H1 (cell line): ENCODE measurements around the gene MUC4.

Experiments
- CREB1 ChIP-seq: IDR thresholded peaks from 2 replicates; pipeline ENCODE4 v1.6.1; 2012; ENCODE audit warnings: inconsistent platforms
- CTCF ChIP-seq, 3 experiments: IDR thresholded peaks; 1 replicate in 2 of 3; 2 replicates in 1 of 3; pipeline versions ENCODE4 v1.5.1 to v1.6.1; 2011; ENCODE audit warnings: low read length in 3 of 3, mild to moderate bottlenecking in 3 of 3, inconsistent platforms in 2 of 3, low read depth in 1 of 3, moderate library complexity in 1 of 3; ENCODE audit not compliant: insufficient read depth in 1 of 3; ENCODE audit errors: control extremely low read depth in 1 of 3
- EP300 ChIP-seq, 2 experiments: IDR thresholded peaks; 1 replicate in 1 of 2; 2 replicates in 1 of 2; pipeline ENCODE4 v1.6.1; 2011 to 2012; ENCODE audit warnings: low read depth in 2 of 2, low read length in 2 of 2, mild to moderate bottlenecking in 2 of 2, borderline replicate concordance in 1 of 2, inconsistent platforms in 1 of 2, moderate library complexity in 1 of 2
- GABPA ChIP-seq: IDR thresholded peaks from 2 replicates; pipeline ENCODE4 v1.6.1; 2011; ENCODE audit warnings: mild to moderate bottlenecking, low read length, moderate library complexity, borderline replicate concordance; ENCODE audit not compliant: insufficient read depth
- JUN ChIP-seq: IDR thresholded peaks from 2 replicates; pipeline ENCODE4 v1.6.1; 2011; ENCODE audit warnings: low read depth, mild to moderate bottlenecking, improper control_type of control experiment, low read length
- MAX ChIP-seq: IDR thresholded peaks from 2 replicates; pipeline ENCODE4 v1.6.1; 2012; ENCODE audit warnings: inconsistent platforms
- NRF1 ChIP-seq: IDR thresholded peaks from 2 replicates; pipeline ENCODE4 v1.6.1; 2011; ENCODE audit warnings: mild to moderate bottlenecking, low read depth, low read length, improper control_type of control experiment
- POLR2A ChIP-seq, 2 experiments: IDR thresholded peaks; 1 replicate in 1 of 2; 2 replicates in 1 of 2; pipeline ENCODE4 v1.6.1; 2011; ENCODE audit warnings: low read depth in 2 of 2, low read length in 2 of 2, mild to moderate bottlenecking in 2 of 2; ENCODE audit errors: control extremely low read depth in 1 of 2
- POLR2AphosphoS5 ChIP-seq: IDR thresholded peaks from 2 replicates; pipeline ENCODE4 v1.6.1; 2011; ENCODE audit warnings: low read depth, low read length
- POU5F1 ChIP-seq: IDR thresholded peaks from 2 replicates; pipeline ENCODE4 v1.6.1; 2011; ENCODE audit warnings: low read depth, mild to moderate bottlenecking, low read length, moderate library complexity
- SIN3A ChIP-seq, 2 experiments: IDR thresholded peaks in 1 of 2; conservative IDR thresholded peaks in 1 of 2; 2 replicates each; pipeline ENCODE4 v1.6.1; 2011 to 2012; ENCODE audit warnings: low read length in 2 of 2, improper control_type of control experiment in 1 of 2, low read depth in 1 of 2, mild to moderate bottlenecking in 1 of 2
- SP1 ChIP-seq: IDR thresholded peaks from 2 replicates; pipeline ENCODE4 v1.6.1; 2011; ENCODE audit warnings: low read depth, low read length
- SRF ChIP-seq: IDR thresholded peaks from 2 replicates; pipeline ENCODE4 v1.6.1; 2011; ENCODE audit warnings: mild to moderate bottlenecking, low read depth, low read length, moderate library complexity
- SUZ12 ChIP-seq: fragments of 200-600 bp; sonication (generic); IDR thresholded peaks from 2 replicates; pipeline ENCODE4 v1.6.1; 2012; ENCODE audit warnings: mild to moderate bottlenecking, inconsistent platforms, low read length, moderate library complexity, mixed read lengths

- no peak for TF ChIP-seq JUN
- TF ChIP-seq EP300 (IDR thresholded peaks at IDR 0.05; ENCODE audit: borderline replicate concordance in 1 of 2, low read depth in 2 of 2, low read length in 2 of 2): no peak
- no peak for TF ChIP-seq CTCF (IDR thresholded peaks at IDR 0.05; ENCODE audit: control extremely low read depth in 1 of 3, insufficient read depth in 1 of 3, low read depth in 1 of 3, low read length in 3 of 3)
- TF ChIP-seq SP1: no peak
- no peak for TF ChIP-seq GABPA
- no peak for TF ChIP-seq CREB1
- no peak for TF ChIP-seq POLR2A (IDR thresholded peaks at IDR 0.05; ENCODE audit: control extremely low read depth in 1 of 2, low read depth in 2 of 2, low read length in 2 of 2)
- TF ChIP-seq SRF: no peak
- TF ChIP-seq SUZ12: no peak
- TF ChIP-seq MAX: no peak
- TF ChIP-seq SIN3A (conservative IDR thresholded peaks at IDR 0.05 in 1 of 2, IDR thresholded peaks at IDR 0.05 in 1 of 2; ENCODE audit: low read depth in 1 of 2, low read length in 2 of 2): no peak
- TF ChIP-seq NRF1: no peak
- TF ChIP-seq POLR2AphosphoS5: no peak
- no peak for TF ChIP-seq POU5F1
These were observed 60.2 kb downstream of the MUC4 start for GRCh38 chr3:195751560-195751959.
